Left lung (tissue), 10 donors: ENCODE measurements around the gene GNS. TPM values are rescaled to one million over a fixed set of nuclear protein-coding genes. Genes with fewer than 3 reads are reported as not detected.
A peak's percentile ranks its signal among the peaks of the same experiment; 100 is the strongest.

ENCODE experiments used
- ATAC-seq: fragments of 200-7000 bp; cut with Tn5 transposase; one replicate; pipeline ENCODE4 v1.9.1; 2020; ENCODE audit warnings: moderate library complexity
- DNase-seq, 4 donors: peaks; one replicate each; pipeline ENCODE4 v3.0.0-alpha.2; 2013 to 2020
- H3K27ac ChIP-seq, 2 donors: fragments of 200-600 bp; sonication (generic) in 1 of 2; one replicate each; pipeline versions ENCODE4 v1.5.0 to v1.8.0; 2020 to 2021
- H3K27me3 ChIP-seq, 2 donors: fragments of 200-600 bp; sonication (generic) in 1 of 2; one replicate each; pipeline versions ENCODE4 v1.5.0 to v1.8.0; 2020 to 2021
- H3K36me3 ChIP-seq, 2 donors: fragments of 200-600 bp; sonication (generic) in 1 of 2; one replicate each; pipeline versions ENCODE4 v1.5.0 to v1.8.0; 2020 to 2021
- H3K4me1 ChIP-seq, 2 donors: fragments of 200-600 bp; one replicate each; pipeline ENCODE4 v1.8.0; 2021
- H3K4me3 ChIP-seq, 2 donors: fragments of 200-600 bp; sonication (generic) in 1 of 2; one replicate each; pipeline versions ENCODE4 v1.5.0 to v1.8.0; 2020 to 2021; ENCODE audit warnings: mild to moderate bottlenecking in 1 of 2
- H3K9me3 ChIP-seq, 2 donors: fragments of 200-600 bp; sonication (generic) in 1 of 2; one replicate each; pipeline versions ENCODE4 v1.5.0 to v1.8.0; 2020 to 2021
- CTCF ChIP-seq, 2 donors: fragments of 200-600 bp; sonication (generic) in 1 of 2; IDR thresholded peaks; one replicate each; pipeline versions ENCODE4 v1.5.0 to v1.8.0; 2021; ENCODE audit warnings: antibody characterized with exemption in 2 of 2
- intact Hi-C, 2 donors: fragments of 100-400 bp; cut with DNase I; formaldehyde crosslinking; loops; one replicate each; pipeline versions ENCODE4 v1.11.2 to v1.14.2; 2022
- polyA plus RNA-seq, 6 donors: library from polyadenylated mRNA; unstranded; fragments of 120-200 nt; gene quantifications; one replicate each; pipeline ENCODE4 v1.2.1, GENCODE V29; 2013; ENCODE audit not compliant: insufficient read length in 6 of 6
- total RNA-seq, 2 donors: library from RNA; stranded (reverse); fragmentation: NEBNext Ultra II Directional; extraction: Animal tissue kit (Norgen Biotek cat#: 25700); gene quantifications; one replicate each; pipeline ENCODE4 v1.2.1, GENCODE V29; 2021
- donor health status: DM: no; HTN: yes; CAD: no.
- donor health status: DM: no; HTN: no; CAD: no.

Gene GNS
- total and polyA plus RNA-seq, 8 donors: 77.3 to 196 (median 96.0) TPM

- no peak for ATAC-seq
- TF ChIP-seq CTCF (IDR thresholded peaks at IDR 0.05): no peak
- peaks cover 6 to 52% of the 10 kb centered on the region in 2 donors for H3K4me1 ChIP-seq
- no peak overlapping the region for H3K4me3 ChIP-seq
- no peaks in the 10 kb centered on the region for H3K27me3 ChIP-seq
- no peaks in the 10 kb centered on the region for H3K9me3 ChIP-seq
- intact Hi-C loops: no loop called here
- peaks cover 0 to 99% of the 10 kb centered on the region in 2 donors for H3K36me3 ChIP-seq
- H3K27ac ChIP-seq: peak overlapping the region in 1 of 2 donors; percentile 64
- no peak for DNase-seq
Observed at GRCh38 chr12:64740646-64741045, 18.6 kb downstream of the GNS start.

GRCh38 chr12:64739778-64740177 is 19.4 kb downstream of the GNS start:
- TF ChIP-seq CTCF (IDR thresholded peaks at IDR 0.05): no peak
- H3K4me1 ChIP-seq: peaks cover 0 to 43% of the 10 kb centered on the region in 2 donors
- H3K36me3 ChIP-seq: peaks cover 0 to 99% of the 10 kb centered on the region in 2 donors
- intact Hi-C loops: no loop called here
- DNase-seq (no peak), ATAC-seq (no peak)
- H3K9me3 ChIP-seq: no peaks in the 10 kb centered on the region
- H3K4me3 ChIP-seq: no peak overlapping the region
- H3K27me3 ChIP-seq: no peaks in the 10 kb centered on the region
- H3K27ac ChIP-seq: peak overlapping the region in 1 of 2 donors; percentile 64

GRCh38 chr12:64737539-64737938 is 21.7 kb downstream of the GNS start:
- Histone ChIP-seq H3K36me3 (peaks cover 0 to 95% of the 10 kb centered on the region in 2 donors), H3K4me1 (peaks cover 0 to 27% of the 10 kb centered on the region in 2 donors), H3K27me3 (no peaks in the 10 kb centered on the region), H3K9me3 (no peaks in the 10 kb centered on the region), H3K4me3 (no peak overlapping the region), H3K27ac (no peak overlapping the region)
- no peak for DNase-seq
- no peak for ATAC-seq
- intact Hi-C loops: no loop called here
- no peak for TF ChIP-seq CTCF (IDR thresholded peaks at IDR 0.05)

DNA sequence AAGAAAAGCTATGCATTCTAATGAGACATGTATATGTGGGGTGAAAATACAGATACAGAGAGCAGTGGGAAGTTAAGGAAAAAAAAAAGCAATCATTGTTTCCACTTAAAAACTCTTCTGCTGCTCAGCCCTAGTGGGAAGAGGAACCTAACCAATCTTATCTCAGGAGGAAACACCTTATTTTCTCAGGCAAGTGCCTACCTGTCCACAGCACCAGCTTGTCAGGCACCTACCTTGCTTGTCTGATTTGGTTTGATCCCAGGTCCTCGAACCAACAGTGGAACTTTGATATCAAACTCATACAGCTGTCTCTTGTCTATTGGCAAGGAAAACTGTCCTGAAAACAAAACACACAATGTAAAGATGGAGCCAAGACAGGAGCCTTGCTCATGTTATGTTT is 22.4 kb downstream of the GNS start:
- peaks cover 0 to 94% of the 10 kb centered on the region in 2 donors for H3K36me3 ChIP-seq
- H3K4me3 ChIP-seq: no peak overlapping the region
- no peaks in the 10 kb centered on the region for H3K9me3 ChIP-seq
- TF ChIP-seq CTCF (IDR thresholded peaks at IDR 0.05): no peak
- no peak overlapping the region for H3K27ac ChIP-seq
- intact Hi-C loops: no loop called here
- ATAC-seq (no peak), DNase-seq (no peak)
- H3K27me3 ChIP-seq: no peaks in the 10 kb centered on the region
- peaks cover 0 to 26% of the 10 kb centered on the region in 2 donors for H3K4me1 ChIP-seq

DNA sequence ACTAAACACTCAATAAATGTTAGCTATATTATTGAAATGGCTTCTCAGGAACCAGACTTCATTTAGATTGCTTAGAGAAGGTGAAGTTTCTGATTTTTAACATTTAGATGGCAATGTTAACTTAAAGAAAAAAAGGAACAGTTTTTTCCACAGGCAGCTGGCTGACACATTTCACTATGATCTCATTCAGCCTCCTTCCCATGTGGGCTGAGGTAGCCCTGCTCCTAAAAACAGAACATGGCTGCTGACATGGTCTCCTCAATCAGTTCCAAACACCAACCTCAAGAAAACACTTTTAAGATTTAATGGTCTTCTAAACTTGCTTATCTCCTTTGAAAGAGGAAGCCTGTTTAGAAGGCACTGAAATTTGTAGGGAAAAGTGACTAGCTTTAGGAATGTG is 23.8 kb downstream of the GNS start:
- Histone ChIP-seq H3K4me1 (peaks cover 0 to 23% of the 10 kb centered on the region in 2 donors), H3K27me3 (no peaks in the 10 kb centered on the region), H3K36me3 (peaks cover 0 to 92% of the 10 kb centered on the region in 2 donors), H3K9me3 (no peaks in the 10 kb centered on the region), H3K4me3 (no peak overlapping the region), H3K27ac (no peak overlapping the region)
- no peak for TF ChIP-seq CTCF (IDR thresholded peaks at IDR 0.05)
- ATAC-seq: no peak
- no peak for DNase-seq
- intact Hi-C loops: no loop called here
